GM03348 (cell line): ENCODE results near the gene CELF3.

Source experiments
- DNase-seq: peaks from one replicate; pipeline ENCODE4 v3.0.0; 2012; ENCODE audit warnings: low spot score

Gene CELF3

DNA sequence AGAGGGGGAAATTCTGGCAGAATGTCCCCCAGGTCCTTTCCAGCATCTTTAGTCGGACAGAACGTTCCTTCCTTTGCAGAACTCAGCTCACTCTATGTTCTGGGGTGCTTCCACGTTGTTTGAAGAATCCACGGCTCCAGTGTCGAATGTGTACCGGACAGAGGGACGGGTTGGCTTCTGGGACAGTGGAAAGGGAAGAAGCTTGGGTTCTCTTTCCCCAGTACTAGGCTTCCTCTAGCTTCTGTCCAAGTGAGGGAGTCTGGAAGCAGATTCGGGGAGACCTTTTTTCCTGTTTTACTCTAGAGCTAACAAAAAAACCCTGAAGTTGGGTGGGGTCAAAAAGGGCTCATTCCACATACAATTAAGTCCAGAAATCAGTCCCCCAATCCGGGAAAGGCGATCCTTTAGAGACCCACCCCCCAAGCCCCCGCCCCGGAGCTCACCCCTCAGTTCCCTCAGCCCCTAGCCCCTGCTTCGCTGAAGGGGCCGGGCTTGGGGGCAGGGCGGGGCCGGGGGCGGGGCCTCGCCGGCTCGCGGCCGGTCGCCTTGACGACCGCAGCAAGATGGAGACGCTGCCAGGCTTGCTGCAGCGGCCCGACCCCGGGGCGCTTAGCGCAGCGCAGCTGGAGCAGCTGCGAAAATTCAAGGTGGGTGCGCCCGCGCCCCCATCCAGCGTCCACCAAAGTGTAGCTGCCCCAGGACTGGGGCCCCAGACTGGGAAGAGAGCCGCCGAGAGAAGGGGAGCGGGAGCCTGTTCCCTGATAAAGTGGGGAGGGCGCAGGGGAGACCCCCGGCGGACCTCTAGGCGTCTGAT is 4.6 kb upstream of the CELF3 start, which contains the start of gene RIIAD1:
Gene RIIAD1, plus strand, starts transcription at position 549 of the 814 bp plus-strand sequence. Its CDS starts 15 bp downstream, at position 564.
- peak; percentile 89 for DNase-seq

DNA sequence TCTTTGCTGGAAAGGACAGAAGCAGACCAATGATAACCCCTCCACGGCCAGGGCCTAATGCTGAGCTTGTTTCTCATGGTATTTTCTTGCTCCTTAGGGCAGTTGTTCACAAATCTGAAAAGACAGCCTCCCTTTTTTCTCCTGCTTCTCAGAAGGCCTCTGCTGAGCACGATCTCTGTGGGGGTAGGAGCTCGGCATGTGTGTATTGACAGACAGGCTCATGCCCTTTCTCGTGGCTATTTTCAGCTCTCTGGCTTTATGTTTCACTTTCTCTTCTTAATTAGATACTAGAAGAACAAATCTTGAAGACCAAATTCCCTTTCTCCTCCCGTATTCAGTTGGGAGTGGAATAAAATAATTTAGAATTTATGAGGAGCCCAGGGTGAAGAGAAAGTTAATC is 4.0 kb upstream of the CELF3 start:
- DNase-seq = no peak

DNA sequence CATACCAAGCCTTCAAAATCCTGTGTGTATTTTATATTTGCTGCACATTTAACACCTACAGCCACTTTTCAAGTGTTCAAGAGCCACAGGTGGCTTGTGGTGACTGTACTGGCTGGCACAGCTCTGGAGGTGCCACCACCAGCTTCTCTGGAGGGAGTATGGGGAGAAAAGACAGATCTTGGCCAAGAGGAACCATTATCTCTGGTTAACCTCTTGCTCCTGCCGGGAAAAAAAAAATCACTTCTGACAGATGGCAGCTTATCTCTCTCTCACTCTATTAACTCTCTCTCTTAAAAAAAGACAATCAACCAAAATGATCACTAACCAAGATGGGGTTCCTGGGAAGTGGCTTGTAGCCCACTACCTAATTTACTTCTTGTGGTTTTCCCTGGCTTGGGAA is 3.5 kb upstream of the CELF3 start:
- DNase-seq = no peak

DNA sequence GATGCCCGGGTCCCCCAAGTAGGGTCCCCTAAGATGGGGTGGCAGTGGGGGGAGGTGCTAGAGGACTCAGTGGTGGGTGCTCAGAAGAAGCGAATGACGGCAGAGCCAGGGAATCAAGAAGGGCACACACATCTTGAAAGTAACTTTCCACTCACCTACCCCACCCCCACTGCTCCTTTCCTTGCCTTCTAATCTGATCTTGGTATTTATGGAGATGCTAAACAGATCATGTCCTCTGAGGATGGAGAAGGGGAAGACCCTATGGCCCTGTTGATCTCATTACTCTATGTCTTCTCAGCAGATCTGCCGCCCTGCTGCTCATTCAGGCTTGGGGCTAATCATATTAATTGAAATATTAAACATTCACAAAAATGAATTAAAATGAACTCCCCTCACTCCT is 2.1 kb upstream of the CELF3 start:
- no peak for DNase-seq

DNA sequence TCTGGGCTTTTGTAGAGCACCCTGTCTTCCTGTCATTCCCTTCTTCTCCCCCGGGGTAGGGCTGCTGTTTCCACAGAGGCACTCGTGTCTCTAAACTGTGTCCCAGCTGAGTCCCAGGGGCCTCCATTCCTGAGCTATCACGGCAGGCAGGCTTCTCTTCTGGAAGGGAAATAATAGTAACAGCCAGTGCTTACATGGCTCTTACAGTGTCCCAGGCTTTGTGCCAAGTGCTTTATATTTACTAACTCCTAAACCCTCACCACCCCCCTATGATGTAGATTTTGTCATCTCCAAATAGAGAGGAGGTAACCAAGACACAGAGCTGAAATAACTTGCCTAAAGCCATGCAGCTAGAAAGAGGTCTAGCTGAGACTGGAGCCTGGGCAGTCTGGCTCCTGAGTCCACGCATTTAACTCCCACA is 1.4 kb upstream of the CELF3 start:
- no peak for DNase-seq

DNA sequence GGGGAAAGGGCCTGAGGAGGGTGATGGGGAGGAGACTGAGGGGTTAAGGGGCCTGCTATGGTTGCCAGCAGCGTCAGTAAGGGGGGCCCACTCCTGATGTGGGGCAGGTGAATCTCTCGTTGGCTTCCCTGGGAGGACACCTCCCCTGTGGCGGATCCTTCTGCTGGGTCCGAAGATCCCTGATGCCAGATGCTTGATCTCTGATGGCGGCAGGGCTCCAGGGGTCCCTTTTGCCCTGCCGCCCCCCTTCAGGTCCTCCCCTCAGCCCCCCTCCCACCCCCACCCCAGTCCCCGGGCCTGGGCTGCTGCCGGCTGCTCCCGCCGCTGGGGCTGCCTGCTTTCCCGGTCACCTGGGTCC is 219 bp downstream of the CELF3 start:
- DNase-seq = no peak

DNA sequence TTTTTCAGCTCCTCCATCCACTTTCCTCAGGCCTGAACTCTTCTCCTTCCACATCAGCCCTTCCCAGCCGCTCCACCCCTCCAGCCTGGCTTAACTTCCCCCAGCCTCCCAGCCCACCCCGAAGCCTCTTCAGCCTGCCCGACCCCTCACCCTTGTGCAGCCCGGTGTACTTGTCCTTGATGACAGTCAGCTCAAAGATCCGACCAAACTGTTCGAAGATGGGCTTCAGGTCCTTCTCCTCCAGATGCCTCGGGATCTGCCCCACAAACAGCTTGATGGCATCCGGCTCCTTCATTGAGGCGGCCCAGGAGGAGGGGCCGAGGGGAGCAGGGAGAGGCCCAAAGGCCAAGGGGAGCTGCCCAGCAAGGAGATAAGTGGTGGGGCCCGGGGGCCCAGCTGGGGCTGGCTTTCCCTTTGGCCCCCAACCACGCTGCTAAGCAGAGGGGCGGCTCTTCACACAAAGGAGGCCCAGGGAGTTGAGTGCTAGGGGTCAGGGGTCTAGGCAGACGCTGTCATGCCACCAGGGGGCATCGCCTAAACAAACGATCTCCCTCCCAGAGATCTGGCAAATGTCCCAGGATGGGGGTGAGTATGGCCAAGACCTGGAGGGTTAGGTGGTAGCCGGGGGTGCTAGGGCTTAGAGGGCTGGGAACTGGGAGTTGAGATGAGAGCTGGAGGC is 738 bp downstream of the CELF3 start:
- no peak for DNase-seq

DNA sequence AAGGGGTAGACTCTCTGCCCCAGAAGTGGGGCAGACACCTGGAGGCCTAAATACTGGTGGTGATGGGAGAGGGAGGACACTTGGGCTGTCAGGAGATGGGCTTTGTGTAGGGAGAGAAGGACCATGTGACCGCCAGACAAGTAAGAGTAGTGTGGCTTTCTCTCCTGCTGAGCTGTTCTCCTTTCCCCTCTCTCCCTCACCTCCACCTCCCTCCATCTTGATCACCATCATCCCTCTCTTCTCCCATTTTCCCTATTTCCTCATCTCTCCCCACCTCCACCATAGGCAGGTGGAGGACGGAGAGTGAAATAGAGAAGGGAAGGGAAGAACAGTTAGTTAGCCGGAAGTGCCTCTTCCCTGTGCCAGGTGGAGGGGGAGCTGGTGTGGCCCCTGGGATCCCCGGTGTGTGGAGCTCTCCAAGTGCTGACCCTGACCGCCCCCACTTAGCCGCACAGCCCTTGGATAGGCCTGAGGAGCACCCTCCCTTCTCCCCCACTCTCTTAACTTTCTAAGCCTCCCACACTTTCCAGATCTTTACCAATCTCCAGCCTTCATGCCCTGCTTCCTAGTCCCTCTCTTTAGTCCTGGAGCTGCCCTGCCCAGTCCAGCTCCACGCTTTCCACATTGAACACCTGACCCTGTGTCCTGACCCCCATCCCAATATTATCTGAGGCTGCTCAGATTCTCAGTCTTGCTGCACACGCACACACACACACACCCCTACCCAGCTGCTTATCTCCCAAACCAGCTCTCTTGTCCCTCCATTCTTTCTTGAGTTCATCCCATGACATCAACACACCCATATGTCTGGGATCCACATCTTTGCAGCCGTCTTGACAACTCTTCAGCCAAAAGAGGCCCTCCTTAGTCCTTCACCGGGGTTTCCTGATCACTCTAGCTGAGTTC is 1.5 kb downstream of the CELF3 start:
- no peak for DNase-seq

DNA sequence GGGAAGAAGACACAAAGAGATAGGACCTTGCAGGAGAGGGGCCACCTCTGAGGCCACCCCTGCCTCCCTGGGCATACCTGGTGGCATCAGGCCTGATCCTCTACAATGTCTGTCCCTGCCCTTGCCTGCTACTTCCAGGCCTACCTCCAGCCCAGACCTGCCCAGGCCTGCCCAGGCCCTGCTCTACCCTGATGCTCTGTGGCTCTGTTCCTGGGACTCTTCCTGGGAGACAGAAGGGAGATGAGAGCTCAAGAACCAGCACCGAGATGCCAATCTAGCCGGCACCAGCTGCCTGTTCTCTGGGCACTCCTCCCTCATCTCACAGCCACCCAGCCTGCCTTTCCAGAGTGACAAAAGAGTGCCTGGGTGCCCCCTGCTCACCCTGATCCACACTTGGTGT is 2.7 kb downstream of the CELF3 start:
- DNase-seq = no peak

DNA sequence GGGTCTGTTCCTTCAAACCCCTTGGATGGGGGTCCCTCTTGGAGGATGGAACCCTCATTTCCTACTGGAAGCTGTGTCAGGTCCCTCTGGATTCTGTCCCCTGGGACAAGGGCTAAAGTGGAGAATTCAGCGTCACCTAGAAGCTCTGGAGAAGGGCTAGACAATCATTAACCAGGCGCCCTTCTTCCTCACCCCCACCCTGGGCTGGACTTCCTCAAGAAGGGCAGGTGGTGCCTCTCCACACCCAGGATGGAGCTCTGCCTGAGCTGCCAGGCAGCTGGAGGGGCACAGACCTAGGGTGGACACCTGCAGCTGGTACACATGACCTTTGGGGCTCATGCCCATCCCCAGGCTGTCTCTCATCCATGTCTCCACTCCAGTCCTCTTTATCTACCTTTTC is 3.6 kb downstream of the CELF3 start:
- no peak for DNase-seq

DNA sequence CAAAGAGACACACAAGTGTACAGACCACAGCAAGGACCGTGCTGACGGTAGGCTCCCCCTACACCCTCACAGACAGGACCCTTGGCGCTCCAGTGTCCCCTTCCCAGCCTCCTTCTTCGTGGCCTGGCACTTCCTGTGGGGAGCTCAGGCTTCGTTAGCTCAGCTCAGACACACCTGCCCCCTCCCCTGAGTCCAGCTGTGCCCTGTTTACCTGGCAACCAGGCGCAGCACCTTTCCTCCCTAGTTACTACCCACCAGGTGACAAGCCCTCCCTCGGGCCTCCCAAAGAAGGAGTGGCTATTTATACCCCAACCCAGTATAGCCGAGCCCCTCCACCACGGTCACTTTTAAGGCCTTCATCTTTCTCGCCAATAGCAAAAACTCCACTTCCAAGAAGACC is 4.7 kb downstream of the CELF3 start:
- no peak for DNase-seq

DNA sequence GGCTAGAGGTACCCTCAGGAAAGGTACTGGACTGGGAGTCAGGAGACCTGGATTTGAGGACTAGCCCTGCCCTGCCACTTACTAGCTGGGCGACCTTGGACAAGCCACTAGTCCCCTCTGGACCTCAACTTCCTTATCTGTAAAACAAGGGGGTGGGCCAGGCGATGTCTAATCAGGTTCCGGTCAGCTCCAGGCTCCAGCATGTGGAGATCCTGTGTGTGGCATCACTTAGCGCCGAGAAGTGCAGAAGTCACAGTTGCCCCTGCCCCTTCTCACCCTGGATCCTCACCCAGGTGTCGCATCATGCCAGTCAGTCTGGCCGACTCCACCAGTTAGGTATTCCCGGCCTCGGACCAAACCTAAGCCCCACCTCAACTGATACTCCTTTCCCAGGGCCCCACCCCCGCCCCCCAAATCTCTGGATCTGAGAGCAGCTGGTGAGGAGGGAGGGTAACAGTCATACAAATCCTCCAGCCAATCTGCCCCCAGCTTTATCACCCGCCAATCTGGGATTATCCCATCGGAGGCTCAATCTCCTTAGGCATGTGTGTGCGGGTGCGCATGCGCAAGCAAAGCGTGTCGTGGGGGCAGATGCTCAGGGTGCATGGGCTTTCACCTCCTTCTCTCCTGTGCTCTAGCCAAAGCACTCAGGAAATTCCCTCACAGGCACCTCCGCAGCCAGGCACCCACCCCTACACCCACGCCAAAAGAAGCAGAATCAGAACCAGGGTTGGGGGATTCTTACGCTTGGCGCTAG is 5.4 kb downstream of the CELF3 start:
- no peak for DNase-seq

DNA sequence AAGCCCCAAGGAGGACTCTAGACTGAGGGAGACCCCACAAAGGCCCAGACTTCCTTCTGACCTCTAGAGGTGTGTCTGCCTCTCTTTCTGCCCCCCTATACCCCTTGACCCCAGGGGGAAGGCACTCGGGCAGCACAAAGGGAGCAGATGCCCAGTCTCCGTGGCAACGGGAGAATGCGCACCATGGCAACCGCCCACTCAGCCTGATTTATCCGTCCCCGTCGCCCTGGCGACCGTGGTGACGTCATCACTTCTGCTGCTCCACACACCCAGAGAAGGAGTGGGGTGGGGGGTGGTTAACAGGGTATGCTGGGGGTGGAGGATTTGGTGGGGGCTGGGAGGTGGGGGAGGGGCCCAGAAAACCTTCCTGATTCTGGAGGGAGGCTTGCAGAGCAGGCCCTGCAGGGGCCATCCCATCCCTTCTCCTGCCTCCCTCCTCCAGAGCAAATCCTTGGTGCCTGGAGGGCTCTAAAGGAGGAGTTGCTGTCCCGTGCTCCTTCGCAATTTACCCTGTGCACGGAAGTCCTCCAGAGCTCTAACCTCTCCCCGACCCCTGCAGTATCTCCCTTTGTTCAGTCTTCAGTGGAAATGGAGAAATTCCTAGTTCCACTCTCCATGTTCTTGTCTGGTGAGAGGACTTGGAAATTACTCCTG is 6.3 kb downstream of the CELF3 start:
- no peak for DNase-seq

DNA sequence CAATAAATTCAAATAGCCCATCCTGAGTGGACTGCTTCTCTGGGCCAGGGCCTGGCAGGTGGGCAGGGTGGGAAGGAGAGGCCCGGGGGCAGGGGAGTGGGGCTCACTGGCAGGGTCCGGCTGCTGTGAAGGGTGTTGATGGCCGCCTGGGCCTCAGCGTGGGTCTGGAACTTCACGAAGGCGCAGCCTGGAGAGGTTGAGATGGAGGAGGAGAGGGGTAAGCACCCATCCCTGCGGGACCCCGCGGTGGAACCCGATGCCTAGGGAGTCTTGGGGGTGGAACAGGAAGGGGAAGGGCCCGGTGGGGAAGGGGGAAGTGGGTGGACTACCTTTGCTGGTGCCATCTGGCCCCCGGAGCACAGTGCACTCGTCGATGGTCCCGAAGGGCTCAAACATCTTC is 7.7 kb downstream of the CELF3 start:
- DNase-seq = no peak

DNA sequence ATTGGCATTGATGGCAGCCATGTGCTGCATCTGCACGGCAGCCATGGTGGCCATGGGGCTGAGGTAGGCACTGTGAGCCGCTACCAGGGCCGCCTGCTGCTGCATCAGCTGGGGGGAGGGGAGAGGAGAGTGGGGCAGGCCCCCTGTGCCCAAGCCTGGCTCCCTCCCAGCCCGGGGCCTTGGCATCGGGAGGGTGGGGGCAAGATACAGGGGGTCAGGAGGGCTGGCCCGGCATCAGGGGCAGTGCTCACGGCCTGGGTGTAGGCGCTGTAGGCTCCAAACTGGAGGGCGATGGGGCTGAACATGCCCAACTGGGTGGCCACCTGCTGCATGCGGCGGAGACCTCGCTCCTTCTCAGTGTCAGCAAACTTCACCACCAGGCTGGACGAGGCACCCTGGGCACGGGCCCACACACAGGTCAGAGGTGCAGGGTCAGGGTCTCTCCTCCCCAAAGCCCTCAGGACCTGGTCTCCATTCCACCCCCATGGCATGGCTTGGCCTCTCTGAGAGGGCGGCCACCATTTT is 9.0 kb downstream of the CELF3 start:
- no peak for DNase-seq

DNA sequence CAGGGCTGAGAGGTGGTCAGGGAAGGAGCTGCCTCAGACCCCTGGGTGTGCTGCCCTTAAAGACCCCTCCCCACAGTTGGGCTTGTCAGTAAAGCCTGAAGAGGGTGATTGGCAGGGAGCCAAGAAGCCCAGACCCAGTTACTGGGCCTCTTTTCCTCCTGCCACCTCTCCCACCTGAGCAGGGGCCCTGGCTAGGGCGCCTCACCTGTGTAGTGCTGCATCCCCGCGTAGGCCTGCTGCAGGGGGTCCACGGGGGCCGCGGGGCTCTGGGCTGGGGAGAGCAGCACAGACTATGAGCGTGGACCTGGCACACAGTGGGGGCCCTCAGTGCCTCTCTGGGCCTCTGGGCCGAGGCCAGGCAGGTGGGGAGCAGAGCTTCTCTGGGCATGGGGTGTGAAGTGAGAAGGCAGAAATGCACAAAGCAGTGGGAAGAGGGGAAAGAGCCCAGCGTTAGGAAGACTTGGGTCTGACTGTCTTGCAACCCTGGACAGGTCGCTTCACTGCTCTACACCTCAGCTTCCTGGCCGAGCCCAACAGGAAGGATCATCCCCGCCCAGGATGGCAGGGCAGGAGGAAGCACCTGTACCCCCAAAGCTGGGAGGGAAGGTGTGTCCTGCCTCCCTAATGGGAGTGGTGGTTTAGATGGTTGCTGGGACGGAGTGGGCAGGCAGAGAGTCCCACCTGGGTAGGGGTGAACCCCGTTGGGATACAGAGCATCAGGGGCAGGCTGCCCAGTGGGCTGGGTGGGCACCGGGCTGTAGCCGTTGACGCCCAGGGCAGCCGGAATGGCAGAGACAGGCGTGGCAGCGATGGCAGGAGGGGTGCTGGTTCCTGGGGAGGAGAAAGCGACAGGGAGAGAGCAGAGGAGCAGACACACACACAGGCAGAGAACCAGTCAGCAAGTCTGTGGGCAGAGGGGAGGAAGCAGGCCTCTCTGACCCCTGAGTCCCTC is 9.9 kb downstream of the CELF3 start:
- DNase-seq = no peak

DNA sequence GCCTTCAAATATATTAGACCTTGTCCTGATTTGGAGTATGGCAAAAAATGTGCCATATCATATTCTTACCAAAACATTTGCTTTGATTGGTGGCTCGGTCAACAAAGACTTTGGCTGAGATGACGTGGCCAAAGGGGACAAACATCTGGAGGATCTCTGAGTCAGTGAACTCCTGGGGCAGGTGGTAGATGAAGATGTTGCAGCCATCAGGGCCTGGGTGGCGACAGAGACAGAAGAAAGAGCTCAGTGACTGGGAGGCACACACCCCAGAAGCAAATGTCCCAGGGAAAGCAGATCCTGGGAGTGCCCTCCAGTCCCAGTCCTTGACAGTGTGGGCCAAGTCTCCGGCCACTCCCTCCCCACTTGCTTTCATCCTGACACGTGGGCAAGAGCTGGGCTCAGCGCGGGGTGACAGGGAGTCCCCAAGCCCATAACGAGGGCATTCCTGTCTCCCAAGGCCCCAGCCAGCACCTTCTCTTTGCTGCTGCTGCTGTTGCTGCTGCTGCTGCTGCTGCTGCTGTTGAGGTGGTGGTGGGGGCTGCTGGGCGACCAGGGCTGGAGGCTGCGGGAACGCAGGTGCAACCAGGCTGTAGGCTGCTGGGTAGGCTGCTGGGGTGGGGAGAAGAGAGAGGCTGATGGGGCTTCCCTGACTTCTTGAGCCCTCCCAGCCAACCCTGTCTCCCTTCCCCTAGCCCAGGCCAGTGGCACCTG is 10.7 kb downstream of the CELF3 start:
- no peak for DNase-seq

DNA sequence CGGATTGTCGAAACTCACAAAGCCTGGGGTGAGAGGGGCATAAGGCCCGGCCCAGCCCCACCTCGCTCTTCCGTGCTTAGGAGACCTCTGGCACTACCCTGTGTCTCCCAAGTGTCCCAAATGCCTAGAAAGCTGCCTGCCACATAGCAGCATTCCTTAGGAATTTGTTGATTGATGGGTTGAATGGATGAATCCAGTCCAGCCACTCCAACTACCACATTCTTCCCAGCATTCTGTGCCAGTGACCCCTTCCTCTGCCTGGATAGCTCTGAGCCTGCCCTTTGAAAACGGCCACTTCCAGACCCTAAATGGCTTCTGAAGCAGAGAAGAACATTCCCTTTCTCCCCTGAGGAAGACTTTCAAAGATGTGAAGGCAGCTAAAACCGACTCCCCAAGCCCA is 11.5 kb downstream of the CELF3 start:
- DNase-seq = no peak

DNA sequence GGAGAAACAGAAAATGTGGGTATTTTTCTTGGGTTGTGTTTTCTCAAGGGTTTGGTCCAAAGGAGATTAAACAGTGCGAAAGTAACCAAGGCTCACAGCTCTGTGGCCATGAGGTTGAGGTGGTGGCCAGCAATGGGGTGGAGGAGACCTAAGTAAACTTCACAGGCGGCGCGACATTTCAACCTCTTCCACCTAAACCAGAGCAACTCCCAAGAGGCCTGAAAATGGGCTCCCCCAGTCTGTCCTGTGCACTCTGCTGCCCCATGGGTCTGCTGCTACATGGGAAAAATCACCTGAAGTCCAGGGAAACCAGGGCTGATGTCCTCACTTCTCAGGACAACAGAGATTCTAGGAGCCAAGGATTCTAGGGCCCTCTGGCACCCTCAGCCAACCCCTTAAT is 12.4 kb downstream of the CELF3 start:
- no peak for DNase-seq
